Measurements from ENCODE around the gene ACAD9.
A peak's percentile ranks its signal among the peaks of the same experiment; 100 is the strongest.

Gene ACAD9

DNA sequence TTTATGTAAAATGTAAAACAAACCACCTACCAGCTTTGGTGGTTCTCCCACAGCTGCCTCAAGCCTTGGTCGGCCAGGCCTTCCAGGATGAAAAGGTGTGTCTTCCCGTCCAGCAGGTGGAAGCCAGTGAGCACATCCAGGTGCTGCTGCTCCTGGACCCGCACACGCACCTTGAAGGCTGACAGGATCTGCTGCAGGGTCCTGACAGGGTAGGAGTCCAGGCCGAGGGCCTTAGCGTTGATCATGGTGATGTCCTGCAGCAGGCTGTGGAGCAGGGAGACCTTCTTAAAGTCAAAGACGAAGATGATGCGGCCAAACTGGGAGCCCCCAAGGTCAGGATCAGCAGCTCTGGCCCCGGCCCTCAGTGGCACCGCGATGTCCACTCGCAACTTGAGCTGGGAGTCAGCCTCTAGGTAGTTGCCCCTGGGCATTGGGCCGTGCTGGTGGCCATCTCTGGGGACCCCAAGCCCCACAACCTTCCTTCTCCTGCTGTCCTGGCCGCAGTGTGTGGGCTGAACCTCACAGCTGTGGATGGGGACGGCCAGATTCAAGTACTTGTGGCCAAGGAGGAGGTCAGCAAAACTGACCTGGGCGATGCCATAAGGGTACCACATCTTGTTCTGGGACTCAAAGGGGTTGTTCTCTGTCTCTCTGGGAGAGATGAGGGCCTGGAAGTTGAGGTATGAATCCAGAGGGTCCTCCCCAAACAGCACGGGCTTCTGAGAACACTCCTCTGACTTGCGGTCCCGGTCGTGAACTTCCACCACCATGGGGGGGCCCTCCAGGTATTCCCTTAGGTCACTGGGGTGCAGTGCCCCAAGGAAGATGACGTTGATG lies 65.8 kb downstream of the ACAD9 start:
- in situ Hi-C loops (cut with MboI; ENCODE audit: low pct_unique_long_range_greater_than_20kb, low sequenced_read_pairs, unreplicated experiment), result no loop called here
- no peak for DNase-seq (ENCODE audit: low spot score)
- no peak for TF ChIP-seq CTCF (IDR thresholded peaks at IDR 0.05; ENCODE audit: extremely low read depth, insufficient read depth, missing control alignments)

DNA sequence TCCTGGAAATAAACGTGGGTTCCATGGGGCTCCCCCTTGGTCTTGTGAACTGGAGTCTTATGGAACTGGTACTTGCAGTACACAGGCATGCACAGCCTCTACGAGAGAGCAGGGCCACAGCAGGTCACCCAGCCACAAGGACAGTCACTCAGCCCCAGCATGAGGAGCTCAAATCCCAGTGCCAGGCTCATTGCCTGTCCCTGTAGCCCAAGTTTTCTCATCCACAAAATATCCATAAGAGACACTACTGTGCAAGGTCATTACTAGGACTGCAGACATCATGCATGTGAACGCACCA lies 66.4 kb downstream of the ACAD9 start:
- no peak for TF ChIP-seq CTCF (IDR thresholded peaks at IDR 0.05; ENCODE audit: extremely low read depth, insufficient read depth, missing control alignments)
- DNase-seq (ENCODE audit: low spot score), result no peak
- in situ Hi-C loops (cut with MboI; ENCODE audit: low pct_unique_long_range_greater_than_20kb, low sequenced_read_pairs, unreplicated experiment), result no loop called here

DNA sequence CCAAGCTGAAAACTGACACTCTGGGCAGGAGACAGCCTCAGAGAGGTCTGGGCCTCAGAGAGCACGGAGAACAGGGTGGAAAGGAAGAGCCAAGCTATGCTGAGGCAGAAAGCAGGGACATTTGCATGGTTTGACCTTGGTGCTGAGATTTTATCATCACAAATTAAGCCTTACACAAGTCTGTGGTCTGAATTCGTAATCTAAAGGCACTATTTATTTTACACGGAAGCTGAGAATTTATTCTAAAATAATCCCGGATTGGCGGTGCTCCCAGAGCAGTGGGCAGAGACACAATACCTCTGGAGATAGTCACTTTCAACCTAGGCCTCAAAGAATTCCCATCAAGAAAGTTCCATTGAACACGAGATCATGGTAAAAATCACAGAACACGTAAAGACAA lies 67.0 kb downstream of the ACAD9 start:
- no peak for TF ChIP-seq CTCF (IDR thresholded peaks at IDR 0.05; ENCODE audit: extremely low read depth, insufficient read depth, missing control alignments)
- in situ Hi-C loops (cut with MboI; ENCODE audit: low pct_unique_long_range_greater_than_20kb, low sequenced_read_pairs, unreplicated experiment), result no loop called here
- no peak for DNase-seq (ENCODE audit: low spot score)

DNA sequence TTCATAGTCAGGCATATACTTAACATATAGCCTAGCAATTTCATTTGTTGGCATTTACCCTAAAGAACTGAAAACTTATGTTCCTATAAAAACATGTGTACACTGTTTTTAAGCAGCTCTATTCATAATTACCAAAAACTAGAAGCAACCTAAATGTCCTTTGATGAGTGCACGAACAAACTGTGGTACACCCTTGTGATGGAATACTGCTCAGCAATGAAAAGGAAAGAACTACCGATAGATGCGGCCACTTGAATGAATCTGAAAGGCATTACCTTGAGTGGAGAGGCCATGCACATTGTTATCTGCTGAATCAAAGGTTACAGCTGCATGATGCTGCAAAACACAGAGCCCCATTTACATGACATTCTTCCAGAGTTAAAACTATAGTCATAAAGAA lies 69.7 kb downstream of the ACAD9 start:
- TF ChIP-seq CTCF (IDR thresholded peaks at IDR 0.05; ENCODE audit: extremely low read depth, insufficient read depth, missing control alignments), result no peak
- in situ Hi-C loops (cut with MboI; ENCODE audit: low pct_unique_long_range_greater_than_20kb, low sequenced_read_pairs, unreplicated experiment), result no loop called here
- no peak for DNase-seq (ENCODE audit: low spot score)

DNA sequence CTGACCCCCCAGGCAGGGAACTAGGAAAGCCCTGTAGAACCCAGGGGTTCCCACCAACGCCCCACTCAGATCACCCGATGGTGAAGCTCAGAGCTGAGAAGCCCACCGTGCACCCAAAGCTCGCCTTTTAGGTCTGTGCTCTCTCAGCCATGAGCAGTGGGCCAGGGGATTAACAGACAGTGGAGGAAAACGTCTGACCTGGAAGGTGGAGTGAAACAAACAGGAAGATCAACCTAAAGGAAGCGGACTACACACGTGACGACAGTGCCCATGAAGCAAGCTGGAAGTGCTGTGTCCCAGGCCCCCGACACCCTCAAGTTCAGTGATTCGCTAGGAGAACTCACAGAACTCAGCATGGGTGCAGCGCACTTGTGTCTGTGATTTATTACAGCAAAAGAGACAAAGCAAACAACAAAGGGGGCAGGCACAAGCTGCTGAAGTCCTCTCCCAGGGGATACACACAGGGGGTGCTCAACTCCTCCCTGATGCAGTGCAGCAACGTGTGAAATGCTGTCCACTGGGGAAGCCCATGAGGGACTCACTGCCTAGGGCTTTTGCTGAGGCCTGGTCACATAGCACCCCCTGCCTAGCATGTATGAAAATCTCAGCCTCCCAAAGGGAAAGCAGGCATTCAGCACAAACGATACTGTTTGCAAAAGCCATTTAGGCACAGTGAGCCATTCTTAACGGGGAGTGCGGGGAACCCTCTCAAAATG lies 71.0 kb downstream of the ACAD9 start:
- in situ Hi-C loops (cut with MboI; ENCODE audit: low pct_unique_long_range_greater_than_20kb, low sequenced_read_pairs, unreplicated experiment), result no loop called here
- TF ChIP-seq CTCF (IDR thresholded peaks at IDR 0.05; ENCODE audit: extremely low read depth, insufficient read depth, missing control alignments), result peak; percentile 27
- no peak for DNase-seq (ENCODE audit: low spot score)

DNA sequence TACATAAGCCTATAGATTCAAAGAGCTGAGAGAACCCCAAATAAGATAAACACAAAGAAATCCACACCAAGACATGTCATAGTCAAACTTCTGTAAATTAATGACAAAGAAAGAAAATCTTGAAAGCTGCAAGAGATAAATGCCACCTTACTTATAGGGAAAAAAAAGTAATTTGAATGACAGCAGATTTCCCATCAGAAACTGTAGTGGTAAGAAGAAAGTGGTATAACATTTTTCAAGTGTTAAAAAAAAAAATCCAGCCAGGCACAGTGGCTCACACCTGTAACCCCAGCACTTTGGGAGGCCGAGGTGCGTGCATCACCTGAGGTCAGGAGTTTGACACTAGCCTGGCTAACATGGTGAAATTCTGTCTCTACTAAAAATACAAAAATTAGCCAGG lies 77.0 kb downstream of the ACAD9 start:
- in situ Hi-C loops (cut with MboI; ENCODE audit: low pct_unique_long_range_greater_than_20kb, low sequenced_read_pairs, unreplicated experiment), result no loop called here
- TF ChIP-seq CTCF (IDR thresholded peaks at IDR 0.05; ENCODE audit: extremely low read depth, insufficient read depth, missing control alignments), result no peak
- DNase-seq (ENCODE audit: low spot score), result no peak

Data from GM13977 (cell line).